ENCODE results near the gene PSMD1.
"Not testable (repeated sequence)": the region's sequence is repeated elsewhere in the genome, so short reads cannot be mapped to it uniquely, and the experiment has no call there.

PSMD1 gene

GRCh38 chr2:231189571-231190495 lies 133.2 kb downstream of the PSMD1 start:
- no peak for DNase-seq

GRCh38 chr2:231190531-231191197 lies 134.0 kb downstream of the PSMD1 start:
- DNase-seq: no peak

GRCh38 chr2:231191896-231192872 lies 135.5 kb downstream of the PSMD1 start:
- DNase-seq: no peak

GRCh38 chr2:231193216-231193615 lies 136.5 kb downstream of the PSMD1 start:
- no peak for DNase-seq

GRCh38 chr2:231196592-231196991 lies 139.9 kb downstream of the PSMD1 start:
- DNase-seq: no peak

- DNase-seq: not testable (repeated sequence)
Observed at GRCh38 chr2:231197196-231197595, 140.5 kb downstream of the PSMD1 start.

GRCh38 chr2:231197706-231198290 lies 141.1 kb downstream of the PSMD1 start:
- DNase-seq: no peak

GRCh38 chr2:231198291-231199173 lies 141.9 kb downstream of the PSMD1 start, which contains the start of gene ARMC9:
TSS of gene ARMC9 (plus strand) at chr2:231198631. CDS start at chr2:231206239, 7,608 bp downstream.
- peak; percentile 13 for DNase-seq

- no peak for DNase-seq
Observed at GRCh38 chr2:231199219-231199618, 142.6 kb downstream of the PSMD1 start.

GRCh38 chr2:231200805-231201474 lies 144.3 kb downstream of the PSMD1 start:
- no peak for DNase-seq

- DNase-seq: no peak
Observed at GRCh38 chr2:231201475-231201814, 144.8 kb downstream of the PSMD1 start.

GRCh38 chr2:231203087-231203486 lies 146.4 kb downstream of the PSMD1 start:
- no peak for DNase-seq

- DNase-seq: no peak
Observed at GRCh38 chr2:231204146-231204545, 147.5 kb downstream of the PSMD1 start.

- DNase-seq: no peak
Observed at GRCh38 chr2:231204581-231204980, 147.9 kb downstream of the PSMD1 start.

- DNase-seq: no peak
Observed at GRCh38 chr2:231207734-231208133, 151.1 kb downstream of the PSMD1 start.

- DNase-seq: no peak
Observed at GRCh38 chr2:231210782-231211181, 154.1 kb downstream of the PSMD1 start.

- no peak for DNase-seq
Observed at GRCh38 chr2:231211486-231211885, 154.8 kb downstream of the PSMD1 start.

- DNase-seq: no peak
Observed at GRCh38 chr2:231212329-231212845, 155.7 kb downstream of the PSMD1 start.

- DNase-seq: no peak
Observed at GRCh38 chr2:231213931-231214642, 157.4 kb downstream of the PSMD1 start.

GRCh38 chr2:231218366-231218765 lies 161.7 kb downstream of the PSMD1 start:
- DNase-seq: no peak
